Fibroblast of villous mesenchyme (primary cell): ENCODE results near the gene AANAT. TPM values are rescaled to one million over a fixed set of nuclear protein-coding genes. Genes with fewer than 3 reads are reported as not detected.
A peak's percentile ranks its signal among the peaks of the same experiment; 100 is the strongest.

Experiments used
- DNase-seq: peaks from one replicate; pipeline ENCODE4 v3.0.0-alpha.2; 2010; ENCODE audit warnings: low read depth
- H3K4me3 ChIP-seq: 2 replicates; pipeline ENCODE4 v1.5.1; 2011; ENCODE audit warnings: low read depth, mild to moderate bottlenecking, low read length
- CTCF ChIP-seq: IDR thresholded peaks from 2 replicates; pipeline ENCODE4 v1.5.1; 2012; ENCODE audit warnings: low read depth, mild to moderate bottlenecking, low read length; ENCODE audit not compliant: insufficient read depth
- total RNA-seq: library from RNA; depleted of rRNA; stranded (reverse); fragments of >200 nt; gene quantifications from 2 replicates; pipeline ENCODE4 v1.2.3, GENCODE V29; 2012

The AANAT gene
- total RNA-seq, 1 donor, result not detected

- no peak overlapping the region for H3K4me3 ChIP-seq
- DNase-seq, result no peak
- no peak for TF ChIP-seq CTCF
Measured at GRCh38 chr17:76472726-76473125, 5.3 kb downstream of the AANAT start.

- no peak overlapping the region for H3K4me3 ChIP-seq
- no peak for DNase-seq
- TF ChIP-seq CTCF, result peak; percentile 33
Measured at GRCh38 chr17:76473541-76473985, 6.2 kb downstream of the AANAT start.

GRCh38 chr17:76474238-76474637, 6.8 kb downstream of the AANAT start:
- TF ChIP-seq CTCF, result no peak
- no peak for DNase-seq
- no peak overlapping the region for H3K4me3 ChIP-seq

GRCh38 chr17:76474894-76475293, 7.5 kb downstream of the AANAT start:
- DNase-seq, result no peak
- no peak overlapping the region for H3K4me3 ChIP-seq
- no peak for TF ChIP-seq CTCF

GRCh38 chr17:76475302-76475701, 7.9 kb downstream of the AANAT start:
- no peak overlapping the region for H3K4me3 ChIP-seq
- no peak for DNase-seq
- no peak for TF ChIP-seq CTCF

GRCh38 chr17:76476736-76477135, 9.3 kb downstream of the AANAT start:
- H3K4me3 ChIP-seq, result no peak overlapping the region
- no peak for TF ChIP-seq CTCF
- DNase-seq, result no peak

GRCh38 chr17:76477576-76477975, 10.2 kb downstream of the AANAT start:
- no peak for TF ChIP-seq CTCF
- no peak for DNase-seq
- H3K4me3 ChIP-seq, result no peak overlapping the region
